Measurements from ENCODE around the gene FADS1.

FADS1 gene

DNA sequence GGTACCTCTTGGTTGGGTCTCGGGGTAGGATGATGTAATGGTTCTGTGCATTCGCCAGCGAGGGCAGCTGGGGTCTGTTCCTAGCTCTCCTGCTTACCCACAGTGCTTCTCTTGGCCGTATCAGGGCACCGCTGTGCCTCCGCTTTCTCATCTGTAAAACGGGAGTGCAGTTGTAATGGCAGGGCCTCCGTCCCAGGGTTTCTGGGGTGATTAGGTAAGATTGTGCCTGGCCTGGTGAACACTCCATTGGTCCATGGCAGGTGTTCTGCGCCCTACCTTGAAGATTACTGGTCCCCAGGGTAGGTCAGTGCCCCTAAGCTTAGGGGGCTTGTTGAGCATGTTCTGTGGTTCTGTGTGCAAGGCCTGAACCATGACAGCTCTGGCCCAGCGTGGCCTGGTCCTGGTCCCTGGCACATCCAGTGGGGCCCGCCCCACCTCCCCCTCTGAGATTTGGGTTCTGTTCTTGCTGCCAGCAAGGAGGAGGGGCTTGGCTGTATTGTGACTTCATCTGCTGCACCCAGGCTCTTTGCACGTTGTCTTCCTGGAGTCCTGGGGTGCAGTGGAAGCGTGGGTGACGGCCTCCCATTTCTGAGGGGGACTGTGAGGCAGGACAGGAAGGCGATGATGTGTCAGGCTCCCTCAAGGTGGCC is 59.5 kb downstream of the FADS1 start:
- H3K4me1 ChIP-seq (ENCODE audit: control insufficient read depth, low read depth, low read length), result peaks cover 14% of the 10 kb centered on the region
- H3K9me3 ChIP-seq (ENCODE audit: control insufficient read depth, low read depth, low read length), result no peaks in the 10 kb centered on the region
- no peaks in the 10 kb centered on the region for H3K36me3 ChIP-seq (ENCODE audit: control insufficient read depth, low read depth, low read length)
- peaks cover 16% of the 10 kb centered on the region for H3K27me3 ChIP-seq (ENCODE audit: control insufficient read depth, insufficient read depth, low read length)
- no peak overlapping the region for H3K27ac ChIP-seq (ENCODE audit: low read length)
- no peak overlapping the region for H3K4me3 ChIP-seq (ENCODE audit: low read length)
- H3K9ac ChIP-seq (ENCODE audit: low read length), result no peak overlapping the region

DNA sequence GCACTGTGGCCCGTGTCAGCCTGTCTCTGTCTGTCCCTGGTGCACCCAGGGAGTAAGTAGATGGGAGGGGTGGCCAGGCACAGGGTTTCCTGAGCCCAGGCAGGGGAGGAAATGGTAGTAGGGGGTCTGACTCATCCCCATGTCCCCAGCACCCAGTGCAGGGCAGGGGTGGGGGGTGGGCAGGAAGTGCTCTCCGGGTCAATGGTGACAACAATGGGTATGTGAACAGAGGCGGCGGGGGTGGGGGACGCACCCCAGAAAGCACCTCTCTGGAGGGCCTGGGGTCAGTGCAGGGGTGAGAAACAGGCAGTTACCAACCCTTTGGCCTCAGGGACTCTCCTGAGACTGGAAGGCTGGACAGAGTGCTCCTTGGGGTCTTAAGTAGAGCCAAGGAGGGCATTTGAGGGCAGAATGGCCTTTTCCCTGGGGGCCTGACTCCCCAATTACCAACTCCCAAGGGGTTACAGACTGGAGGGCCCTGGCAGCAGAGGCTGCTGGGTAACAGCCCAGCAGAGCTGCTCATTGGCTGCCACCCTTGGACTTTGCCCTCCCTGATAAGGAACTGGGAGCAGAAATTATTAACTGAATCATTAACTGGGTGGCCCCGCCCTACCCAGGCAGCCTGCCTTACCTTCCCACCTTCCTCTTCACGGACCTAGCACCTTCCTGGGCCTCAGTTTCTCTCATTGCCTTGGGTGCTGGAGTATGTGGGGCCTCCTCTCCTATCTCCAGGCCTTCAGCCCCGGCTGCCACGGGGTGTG is 60.2 kb downstream of the FADS1 start:
- H3K9me3 ChIP-seq (ENCODE audit: control insufficient read depth, low read depth, low read length), result no peaks in the 10 kb centered on the region
- peaks cover 13% of the 10 kb centered on the region for H3K4me1 ChIP-seq (ENCODE audit: control insufficient read depth, low read depth, low read length)
- H3K4me3 ChIP-seq (ENCODE audit: low read length), result no peak overlapping the region
- H3K27ac ChIP-seq (ENCODE audit: low read length), result no peak overlapping the region
- no peaks in the 10 kb centered on the region for H3K36me3 ChIP-seq (ENCODE audit: control insufficient read depth, low read depth, low read length)
- H3K9ac ChIP-seq (ENCODE audit: low read length), result no peak overlapping the region
- H3K27me3 ChIP-seq (ENCODE audit: control insufficient read depth, insufficient read depth, low read length), result peaks cover 21% of the 10 kb centered on the region

DNA sequence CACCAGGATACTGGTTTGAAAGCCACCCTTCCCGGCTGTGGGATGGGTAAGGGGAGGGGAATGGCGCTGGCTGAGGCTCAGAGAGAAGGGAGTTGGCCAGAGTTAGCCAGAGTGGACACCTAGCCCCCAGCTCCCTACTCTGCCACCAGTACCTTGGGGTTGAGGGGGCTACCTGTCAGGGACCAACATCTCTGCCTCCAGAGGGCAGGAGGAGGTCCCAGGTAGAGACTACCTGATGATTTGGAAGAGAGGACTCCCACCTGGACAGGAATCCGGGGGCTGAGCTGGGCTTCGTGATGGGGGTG is 60.7 kb downstream of the FADS1 start:
- no peak overlapping the region for H3K4me3 ChIP-seq (ENCODE audit: low read length)
- no peaks in the 10 kb centered on the region for H3K36me3 ChIP-seq (ENCODE audit: control insufficient read depth, low read depth, low read length)
- H3K9me3 ChIP-seq (ENCODE audit: control insufficient read depth, low read depth, low read length), result no peaks in the 10 kb centered on the region
- no peak overlapping the region for H3K9ac ChIP-seq (ENCODE audit: low read length)
- peaks cover 12% of the 10 kb centered on the region for H3K4me1 ChIP-seq (ENCODE audit: control insufficient read depth, low read depth, low read length)
- peaks cover 26% of the 10 kb centered on the region for H3K27me3 ChIP-seq (ENCODE audit: control insufficient read depth, insufficient read depth, low read length)
- H3K27ac ChIP-seq (ENCODE audit: low read length), result no peak overlapping the region

DNA sequence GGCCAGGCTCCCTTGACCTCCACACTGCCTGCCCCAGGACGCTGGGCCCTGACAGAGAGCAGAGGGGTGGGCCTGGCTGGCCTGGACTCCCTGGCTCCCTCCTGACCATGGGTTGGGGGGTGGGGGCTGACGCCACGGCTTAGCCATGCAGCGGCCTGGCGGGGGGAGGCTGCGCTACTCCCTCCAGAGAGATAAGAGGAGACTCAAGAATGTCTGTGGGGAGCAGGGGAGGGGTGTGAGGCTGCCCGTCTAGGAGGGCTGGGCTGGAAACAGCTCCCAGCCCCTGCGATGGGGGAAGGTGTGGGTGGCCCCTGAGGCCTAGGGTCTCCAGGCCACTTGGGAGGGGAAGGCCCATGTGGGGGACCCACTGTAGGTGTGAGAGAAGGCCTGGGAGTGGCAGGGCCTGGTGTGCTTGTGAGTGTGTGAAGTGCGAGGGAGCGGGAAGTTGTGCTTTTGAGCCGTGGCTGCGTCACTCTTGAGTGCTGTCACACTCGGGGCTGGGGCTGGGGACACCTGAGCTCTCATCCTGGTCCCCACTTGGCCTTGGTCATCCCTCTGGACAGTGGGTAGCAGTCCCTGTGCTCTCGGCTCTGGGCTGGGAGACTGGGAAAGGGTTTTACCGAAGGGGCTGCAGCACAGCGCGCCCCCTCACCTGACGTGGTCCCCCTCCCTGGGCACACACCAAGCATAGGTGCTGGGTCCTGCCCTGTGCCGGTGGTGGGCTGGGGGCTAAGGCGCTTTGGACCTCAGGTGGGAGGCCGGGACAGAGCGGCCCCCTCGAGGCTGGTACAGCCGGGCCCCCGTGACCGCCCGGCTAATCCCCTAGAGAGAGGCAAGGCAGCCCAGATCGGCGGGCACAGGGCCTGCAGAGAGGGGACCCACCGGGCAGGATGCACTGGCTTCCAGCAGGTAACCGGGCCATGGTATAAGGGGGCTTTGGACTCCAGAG is 62.0 kb downstream of the FADS1 start:
- Histone ChIP-seq H3K4me1 (ENCODE audit: control insufficient read depth, low read depth, low read length) (peaks cover 18% of the 10 kb centered on the region), H3K9ac (ENCODE audit: low read length) (no peak overlapping the region)

DNA sequence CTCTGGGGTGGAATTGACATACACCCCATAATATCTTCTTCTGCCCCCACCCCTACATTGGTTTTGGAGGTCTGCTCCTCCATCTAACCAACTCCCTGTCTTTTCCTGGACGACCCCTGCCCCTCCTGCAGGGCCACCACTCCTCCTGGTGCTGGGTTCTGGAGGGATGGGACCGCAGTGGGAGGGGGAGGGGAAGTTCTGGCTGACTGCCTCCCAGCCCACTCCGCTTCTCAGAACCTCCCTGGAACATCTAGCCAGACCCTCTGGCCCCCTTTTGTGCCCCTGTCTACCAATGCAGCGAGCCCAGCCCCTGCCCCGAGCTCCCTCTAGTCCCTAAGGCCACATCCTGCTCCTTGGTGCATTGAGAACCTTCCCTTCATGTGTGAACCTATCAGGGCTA is 63.1 kb downstream of the FADS1 start:
- Histone ChIP-seq H3K27me3 (ENCODE audit: control insufficient read depth, insufficient read depth, low read length) (peaks cover 38% of the 10 kb centered on the region), H3K9me3 (ENCODE audit: control insufficient read depth, low read depth, low read length) (no peaks in the 10 kb centered on the region), H3K9ac (ENCODE audit: low read length) (no peak overlapping the region), H3K36me3 (ENCODE audit: control insufficient read depth, low read depth, low read length) (no peaks in the 10 kb centered on the region), H3K4me1 (ENCODE audit: control insufficient read depth, low read depth, low read length) (peaks cover 25% of the 10 kb centered on the region), H3K27ac (ENCODE audit: low read length) (no peak overlapping the region), H3K4me3 (ENCODE audit: low read length) (no peak overlapping the region)

More for the DNA sequence above, 62.0 kb downstream of the FADS1 start:
- Histone ChIP-seq H3K4me3 (ENCODE audit: low read length) (no peak overlapping the region), H3K27ac (ENCODE audit: low read length) (no peak overlapping the region), H3K9me3 (ENCODE audit: control insufficient read depth, low read depth, low read length) (no peaks in the 10 kb centered on the region), H3K27me3 (ENCODE audit: control insufficient read depth, insufficient read depth, low read length) (peaks cover 31% of the 10 kb centered on the region), H3K36me3 (ENCODE audit: control insufficient read depth, low read depth, low read length) (no peaks in the 10 kb centered on the region)

DNA sequence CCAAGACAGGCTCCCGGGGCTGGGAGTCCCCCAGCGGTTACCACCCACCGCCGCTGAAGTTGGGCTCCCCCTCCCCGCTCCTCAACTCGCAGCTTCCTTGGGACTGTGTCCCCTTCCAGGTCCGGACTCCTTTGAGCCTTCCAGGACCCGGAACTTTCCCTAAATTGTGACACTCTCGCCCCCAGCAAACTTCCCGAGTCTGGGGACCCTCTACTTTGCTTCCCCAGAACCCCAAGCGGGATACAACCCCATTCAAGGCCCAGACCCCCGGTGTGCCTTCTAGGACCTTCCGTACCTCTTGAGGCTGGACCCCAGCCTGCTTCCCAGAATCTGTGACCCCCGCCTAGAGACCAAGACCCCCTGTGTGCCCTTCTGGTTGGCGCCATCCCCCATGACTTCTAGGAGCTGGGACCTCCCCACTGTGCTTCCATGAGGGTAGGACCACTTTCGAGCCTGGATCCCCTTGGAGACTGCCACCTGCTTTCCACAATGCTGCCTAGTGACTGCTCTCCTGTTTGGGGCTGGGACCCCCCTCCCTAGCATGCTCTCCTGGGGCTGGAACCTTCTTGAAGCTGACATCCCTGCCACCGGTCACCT is 63.8 kb downstream of the FADS1 start:
- H3K9ac ChIP-seq (ENCODE audit: low read length), result peak overlapping the region; percentile 3
- H3K4me1 ChIP-seq (ENCODE audit: control insufficient read depth, low read depth, low read length), result peaks cover 25% of the 10 kb centered on the region
- H3K27ac ChIP-seq (ENCODE audit: low read length), result no peak overlapping the region
- H3K36me3 ChIP-seq (ENCODE audit: control insufficient read depth, low read depth, low read length), result no peaks in the 10 kb centered on the region
- H3K27me3 ChIP-seq (ENCODE audit: control insufficient read depth, insufficient read depth, low read length), result peaks cover 39% of the 10 kb centered on the region
- peak overlapping the region; percentile 62 for H3K4me3 ChIP-seq (ENCODE audit: low read length)
- no peaks in the 10 kb centered on the region for H3K9me3 ChIP-seq (ENCODE audit: control insufficient read depth, low read depth, low read length)

DNA sequence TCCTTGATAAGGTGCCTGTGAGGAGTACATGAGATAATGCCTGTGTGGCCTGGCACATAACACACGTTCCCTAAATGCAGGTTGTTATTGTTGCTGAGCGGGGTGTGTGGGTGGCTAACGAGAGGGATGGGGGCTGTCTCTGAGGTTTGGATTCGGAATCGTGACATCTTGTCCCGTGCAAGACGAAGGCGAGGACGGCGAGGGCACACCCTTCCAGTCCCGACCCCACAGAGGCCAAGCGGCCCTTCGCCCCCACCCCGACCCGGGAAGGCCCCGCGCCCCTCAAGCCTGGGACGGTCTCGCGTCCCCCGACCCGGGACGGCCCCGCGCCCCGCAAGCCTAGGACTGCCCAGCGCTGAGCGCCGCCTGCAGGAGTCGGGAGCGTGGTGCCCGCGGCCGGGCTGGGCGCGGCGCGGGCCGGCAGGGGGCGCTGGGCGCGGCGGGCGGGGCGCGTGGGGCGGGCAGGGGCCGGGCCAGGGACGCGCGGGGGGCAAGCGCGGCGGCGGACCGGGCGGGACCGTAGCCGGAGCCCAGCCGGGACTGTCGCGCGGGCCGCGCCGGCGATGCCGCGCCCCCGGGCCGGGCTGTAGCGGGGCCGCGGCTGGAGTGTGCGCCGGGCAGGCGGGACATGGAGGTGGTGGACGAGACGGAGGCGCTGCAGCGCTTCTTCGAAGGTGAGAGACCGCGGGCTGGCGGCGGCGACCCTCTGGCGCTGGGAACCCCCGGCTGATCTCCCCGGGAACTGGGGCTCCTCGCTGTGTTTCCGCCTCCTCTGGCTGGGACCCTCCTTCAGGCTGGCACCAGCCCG is 64.5 kb downstream of the FADS1 start, which contains the start of gene MYRF:
TSS of gene MYRF (plus strand) at position 520 of the 808 bp plus-strand sequence. CDS start at position 629, 109 bp downstream.
- H3K27me3 ChIP-seq (ENCODE audit: control insufficient read depth, insufficient read depth, low read length), result peaks cover 39% of the 10 kb centered on the region

DNA sequence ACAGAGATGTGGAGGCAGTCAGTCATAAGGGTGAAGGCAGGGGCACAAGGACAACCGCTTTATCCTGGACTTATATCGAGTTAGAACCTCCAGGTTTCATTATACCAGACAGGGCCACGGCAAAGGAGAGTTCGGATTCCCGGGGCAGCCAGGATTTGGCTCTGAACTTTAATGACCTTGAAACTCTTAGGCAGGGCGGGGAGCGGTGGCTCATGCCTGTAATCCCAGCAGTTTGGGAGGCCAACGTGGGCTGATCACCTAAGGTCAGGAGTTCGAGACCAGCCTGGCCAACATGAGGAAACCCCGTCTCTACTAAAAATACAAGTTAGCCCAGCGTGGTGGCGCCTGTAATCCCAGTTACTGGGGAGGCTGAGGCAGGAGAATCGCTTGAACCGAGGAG is 65.4 kb downstream of the FADS1 start:
- H3K36me3 ChIP-seq (ENCODE audit: control insufficient read depth, low read depth, low read length), result no peaks in the 10 kb centered on the region
- H3K4me3 ChIP-seq (ENCODE audit: low read length), result no peak overlapping the region
- peaks cover 39% of the 10 kb centered on the region for H3K27me3 ChIP-seq (ENCODE audit: control insufficient read depth, insufficient read depth, low read length)
- no peaks in the 10 kb centered on the region for H3K9me3 ChIP-seq (ENCODE audit: control insufficient read depth, low read depth, low read length)
- H3K9ac ChIP-seq (ENCODE audit: low read length), result no peak overlapping the region
- H3K27ac ChIP-seq (ENCODE audit: low read length), result no peak overlapping the region
- H3K4me1 ChIP-seq (ENCODE audit: control insufficient read depth, low read depth, low read length), result peaks cover 24% of the 10 kb centered on the region

More for the DNA sequence above, 64.5 kb downstream of the FADS1 start, which contains the start of gene MYRF:
- Histone ChIP-seq H3K9me3 (ENCODE audit: control insufficient read depth, low read depth, low read length) (no peaks in the 10 kb centered on the region), H3K27ac (ENCODE audit: low read length) (no peak within 1 kb of the TSS), H3K36me3 (ENCODE audit: control insufficient read depth, low read depth, low read length) (no peaks in the 10 kb centered on the region), H3K4me1 (ENCODE audit: control insufficient read depth, low read depth, low read length) (peaks cover 28% of the 10 kb centered on the region), H3K4me3 (ENCODE audit: low read length) (peak within 1 kb of the TSS; percentile 62), H3K9ac (ENCODE audit: low read length) (peak within 1 kb of the TSS; percentile 3)

DNA sequence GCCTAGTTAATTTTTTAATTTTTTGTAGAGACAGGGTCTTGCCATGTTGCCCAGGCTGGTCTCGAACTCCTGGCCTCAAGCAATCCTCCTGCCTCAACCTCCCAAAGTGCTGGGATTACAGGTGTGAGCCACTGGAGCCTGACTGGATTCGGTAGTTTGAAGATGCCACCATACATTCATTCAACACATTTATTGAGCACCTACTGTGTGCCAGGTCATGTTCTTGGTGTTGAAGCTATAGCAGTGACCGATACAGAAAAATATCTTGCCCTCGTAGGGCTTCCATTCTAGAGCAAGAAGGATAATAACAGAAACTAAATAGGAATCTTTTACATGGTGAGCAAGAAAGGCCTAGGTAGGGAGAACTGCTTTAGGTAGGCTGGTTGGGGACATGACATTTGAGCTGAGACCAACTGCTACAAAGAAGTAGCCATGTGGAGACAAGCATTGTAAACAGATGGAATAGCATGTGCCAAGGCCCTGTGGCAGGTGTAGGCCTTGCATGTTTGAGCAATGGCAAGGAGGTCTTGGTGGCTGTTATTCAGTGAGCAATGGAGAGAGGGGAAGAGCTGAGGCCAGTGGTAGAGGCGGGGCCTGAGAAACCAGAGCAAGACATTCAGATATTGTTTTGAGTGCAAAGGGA is 66.1 kb downstream of the FADS1 start:
- H3K36me3 ChIP-seq (ENCODE audit: control insufficient read depth, low read depth, low read length), result no peaks in the 10 kb centered on the region
- H3K9me3 ChIP-seq (ENCODE audit: control insufficient read depth, low read depth, low read length), result no peaks in the 10 kb centered on the region
- H3K4me3 ChIP-seq (ENCODE audit: low read length), result no peak overlapping the region
- H3K27ac ChIP-seq (ENCODE audit: low read length), result no peak overlapping the region
- H3K27me3 ChIP-seq (ENCODE audit: control insufficient read depth, insufficient read depth, low read length), result peaks cover 39% of the 10 kb centered on the region
- H3K9ac ChIP-seq (ENCODE audit: low read length), result no peak overlapping the region
- H3K4me1 ChIP-seq (ENCODE audit: control insufficient read depth, low read depth, low read length), result peaks cover 19% of the 10 kb centered on the region
